GM23338 (cell line): Measurements from ENCODE around the gene ROBO1. TPM values are rescaled to one million over a fixed set of nuclear protein-coding genes. Genes with fewer than 3 reads are reported as not detected.

Source experiments
- ATAC-seq: fragments of 200-7000 bp; cut with Tn5 transposase; 3 replicates; pipeline ENCODE4 v1.9.1; 2020
- DNase-seq: peaks from one replicate; pipeline ENCODE4 v3.0.0-alpha.2; 2015; ENCODE audit warnings: low spot score
- H2AFZ ChIP-seq: fragments of 200-600 bp; sonication (generic); 2 replicates; pipeline ENCODE4 v1.8.0; 2016; ENCODE audit warnings: antibody characterized with exemption, mild to moderate bottlenecking, moderate library complexity
- H3F3A ChIP-seq: fragments of 200-600 bp; sonication (generic); replicated peaks from 2 replicates; pipeline ENCODE4 v1.8.0; 2017; ENCODE audit warnings: antibody characterized with exemption, mixed run types, low read depth
- H3K27ac ChIP-seq: fragments of 200-600 bp; sonication (generic); 2 replicates; pipeline ENCODE4 v1.6.1; 2016; ENCODE audit warnings: low read depth
- H3K27me3 ChIP-seq: fragments of 200-600 bp; sonication (generic); 2 replicates; pipeline ENCODE4 v1.8.0; 2016; ENCODE audit warnings: mild to moderate bottlenecking, mixed run types, moderate library complexity; ENCODE audit not compliant: insufficient read depth
- H3K36me3 ChIP-seq: fragments of 200-600 bp; sonication (generic); 2 replicates; pipeline ENCODE4 v1.8.0; 2016; ENCODE audit warnings: mild to moderate bottlenecking; ENCODE audit not compliant: insufficient read depth
- H3K4me1 ChIP-seq: fragments of 200-600 bp; sonication (generic); 2 replicates; pipeline ENCODE4 v1.8.0; 2016; ENCODE audit warnings: mild to moderate bottlenecking, moderate library complexity; ENCODE audit not compliant: insufficient read depth
- H3K4me2 ChIP-seq: fragments of 200-600 bp; sonication (generic); 2 replicates; pipeline ENCODE4 v1.7.1; 2017; ENCODE audit warnings: mixed run types
- H3K4me3 ChIP-seq: fragments of 200-600 bp; sonication (generic); 2 replicates; pipeline ENCODE4 v1.6.1; 2016; ENCODE audit warnings: mixed run types
- H3K79me2 ChIP-seq: fragments of 200-600 bp; sonication (generic); replicated peaks from 2 replicates; pipeline ENCODE4 v1.8.0; 2017; ENCODE audit warnings: mild to moderate bottlenecking; ENCODE audit not compliant: insufficient read depth
- H3K9me2 ChIP-seq: fragments of 200-600 bp; sonication (generic); 2 replicates; pipeline ENCODE4 v1.8.0; 2017; ENCODE audit not compliant: insufficient read depth
- H4K20me1 ChIP-seq: fragments of 200-600 bp; sonication (generic); replicated peaks from 2 replicates; pipeline ENCODE4 v1.8.0; 2017; ENCODE audit warnings: mild to moderate bottlenecking; ENCODE audit not compliant: insufficient read depth
- H3K27ac Mint-ChIP-seq: 2 replicates; pipeline ENCODE4 v1.8.0; 2020; ENCODE audit warnings: inconsistent platforms, mild to moderate bottlenecking, moderate library complexity, mixed read lengths
- H3K27me3 Mint-ChIP-seq: 3 replicates; pipeline ENCODE4 v1.8.0; 2022; ENCODE audit warnings: low read depth, mild to moderate bottlenecking, moderate library complexity, mixed read lengths, inconsistent platforms; ENCODE audit not compliant: insufficient read depth, poor library complexity
- H3K36me3 Mint-ChIP-seq: 3 replicates; pipeline ENCODE4 v1.8.0; 2021; ENCODE audit warnings: low read depth, mild to moderate bottlenecking, inconsistent platforms, moderate library complexity, mixed read lengths
- H3K4me1 Mint-ChIP-seq: 3 replicates; pipeline ENCODE4 v1.8.0; 2020; ENCODE audit warnings: mild to moderate bottlenecking, inconsistent platforms, mixed read lengths
- H3K4me3 Mint-ChIP-seq: 3 replicates; pipeline ENCODE4 v1.8.0; 2021; ENCODE audit warnings: moderate library complexity, mild to moderate bottlenecking, inconsistent platforms, mixed read lengths
- H3K9me3 Mint-ChIP-seq: 3 replicates; pipeline ENCODE4 v1.8.0; 2020; ENCODE audit warnings: moderate library complexity, mild to moderate bottlenecking, inconsistent platforms, mixed read lengths
- ETS1 ChIP-seq: IDR thresholded peaks from 2 replicates; pipeline ENCODE4 v1.6.1; 2016; ENCODE audit warnings: antibody characterized with exemption
- EZH2 ChIP-seq: fragments of 200-600 bp; sonication (generic); IDR thresholded peaks from one replicate; pipeline ENCODE4 v1.8.0; 2017; ENCODE audit warnings: antibody characterized with exemption, mild to moderate bottlenecking, low read depth; ENCODE audit not compliant: unreplicated experiment
- EZH2phosphoT487 ChIP-seq: fragments of 200-600 bp; sonication (generic); IDR thresholded peaks from one replicate; pipeline ENCODE4 v1.8.1; 2018; ENCODE audit warnings: antibody characterized with exemption; ENCODE audit not compliant: unreplicated experiment
- JUNB ChIP-seq: IDR thresholded peaks from one replicate; pipeline ENCODE4 v1.6.1; 2016; ENCODE audit warnings: antibody characterized with exemption; ENCODE audit not compliant: unreplicated experiment
- NANOG ChIP-seq: IDR thresholded peaks from 2 replicates; pipeline ENCODE4 v1.6.1; 2016; ENCODE audit warnings: antibody characterized with exemption, borderline replicate concordance
- STAT1 ChIP-seq: IDR thresholded peaks from one replicate; pipeline ENCODE4 v1.6.1; 2016; ENCODE audit warnings: antibody characterized with exemption; ENCODE audit not compliant: unreplicated experiment
- ZNF114 ChIP-seq: fragments of 250-450 bp; sonication (Bioruptor Pico); IDR thresholded peaks from 2 replicates; pipeline ENCODE4 v1.5.0; 2020; ENCODE audit warnings: mild to moderate bottlenecking, moderate library complexity
- ZNF331 ChIP-seq: fragments of 250-450 bp; sonication (Bioruptor Pico); IDR thresholded peaks from 2 replicates; pipeline ENCODE4 v1.5.0; 2020; ENCODE audit warnings: low read depth, mild to moderate bottlenecking, moderate library complexity
- ZNF462 ChIP-seq: fragments of 250-450 bp; sonication (Bioruptor Pico); IDR thresholded peaks from 2 replicates; pipeline ENCODE4 v1.5.0; 2020; ENCODE audit warnings: mild to moderate bottlenecking, moderate library complexity
- polyA plus RNA-seq: library from polyadenylated mRNA; unstranded; fragments of >200 nt; fragmentation: Nextera tagmentation; extraction: Ambion mirVana; gene quantifications from 2 replicates; pipeline ENCODE4 v1.2.1, GENCODE V29; 2016
- total RNA-seq: library from RNA; depleted of rRNA; stranded (reverse); fragments of >200 nt; shearing (Covaris generic); gene quantifications from 2 replicates; pipeline ENCODE4 v1.2.3, GENCODE V29; 2014
- TF ChIP-seq, protein P1 (sequence below), 2 experiments: fragments of 200-600 bp in 1 of 2; sonication (generic) in 1 of 2; conservative IDR thresholded peaks; 2 replicates each; pipeline versions ENCODE4 v1.5.1 to v1.6.1; 2016 to 2017; ENCODE audit warnings: antibody characterized with exemption in 2 of 2, low read depth in 2 of 2, mild to moderate bottlenecking in 2 of 2, moderate library complexity in 1 of 2

The ROBO1 gene
- total and polyA plus RNA-seq, 2 experiments from 2014 or later, result 19.2 to 78.3 TPM

- TF ChIP-seq EZH2phosphoT487 (no peak), ZNF114 (CRISPR knock-in tag) (no peak), ETS1 (no peak), ZNF462 (CRISPR knock-in tag) (no peak), NANOG (no peak), STAT1 (no peak), ZNF331 (CRISPR knock-in tag) (no peak), EZH2 (no peak), JUNB (no peak)
- TF ChIP-seq, protein P1, sequence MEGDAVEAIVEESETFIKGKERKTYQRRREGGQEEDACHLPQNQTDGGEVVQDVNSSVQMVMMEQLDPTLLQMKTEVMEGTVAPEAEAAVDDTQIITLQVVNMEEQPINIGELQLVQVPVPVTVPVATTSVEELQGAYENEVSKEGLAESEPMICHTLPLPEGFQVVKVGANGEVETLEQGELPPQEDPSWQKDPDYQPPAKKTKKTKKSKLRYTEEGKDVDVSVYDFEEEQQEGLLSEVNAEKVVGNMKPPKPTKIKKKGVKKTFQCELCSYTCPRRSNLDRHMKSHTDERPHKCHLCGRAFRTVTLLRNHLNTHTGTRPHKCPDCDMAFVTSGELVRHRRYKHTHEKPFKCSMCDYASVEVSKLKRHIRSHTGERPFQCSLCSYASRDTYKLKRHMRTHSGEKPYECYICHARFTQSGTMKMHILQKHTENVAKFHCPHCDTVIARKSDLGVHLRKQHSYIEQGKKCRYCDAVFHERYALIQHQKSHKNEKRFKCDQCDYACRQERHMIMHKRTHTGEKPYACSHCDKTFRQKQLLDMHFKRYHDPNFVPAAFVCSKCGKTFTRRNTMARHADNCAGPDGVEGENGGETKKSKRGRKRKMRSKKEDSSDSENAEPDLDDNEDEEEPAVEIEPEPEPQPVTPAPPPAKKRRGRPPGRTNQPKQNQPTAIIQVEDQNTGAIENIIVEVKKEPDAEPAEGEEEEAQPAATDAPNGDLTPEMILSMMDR (conservative IDR thresholded peaks at IDR 0.05; ENCODE audit: low read depth in 2 of 2), result no peak
- H3K4me1 ChIP-seq, result peaks cover 43% of the 10 kb centered on the region
- Mint-ChIP-seq H3K27me3 (no peaks in the 10 kb centered on the region), H3K4me3 (no peak overlapping the region), H3K4me1 (peaks cover 41% of the 10 kb centered on the region), H3K27ac (peak overlapping the region; percentile 13; the same call in 1 of the 2 replicates), H3K36me3 (no peaks in the 10 kb centered on the region), H3K9me3 (no peaks in the 10 kb centered on the region)
- H3K27ac ChIP-seq, result no peak overlapping the region
- DNase-seq (no peak), ATAC-seq (no peak)
- no peak overlapping the region for H3K4me3 ChIP-seq
- no peaks in the 10 kb centered on the region for H3K27me3 ChIP-seq
- no peak overlapping the region for H2AFZ ChIP-seq
- H3K9me2 ChIP-seq, result 0 out of 2 replicates have a peak, but pooled peaks cover 5% of the 10 kb centered on the region
- H3K79me2 ChIP-seq, result peaks cover 17% of the 10 kb centered on the region
- no peaks in the 10 kb centered on the region for H3F3A ChIP-seq
- no peaks in the 10 kb centered on the region for H3K36me3 ChIP-seq
- H4K20me1 ChIP-seq, result no peaks in the 10 kb centered on the region
- no peak overlapping the region for H3K4me2 ChIP-seq
Observed at GRCh38 chr3:78799681-78800080, 968.1 kb downstream of the ROBO1 start.
